GM18519 (cell line): ENCODE measurements around the gene MFGE8.

ENCODE experiments used
- ATAC-seq: cut with Tn5 transposase; IDR thresholded peaks from one replicate; pipeline ENCODE4 v1.9.1; 2021; ENCODE audit warnings: mild to moderate bottlenecking, moderate library complexity; ENCODE audit not compliant: unreplicated experiment, low FRiP score

The MFGE8 gene

DNA sequence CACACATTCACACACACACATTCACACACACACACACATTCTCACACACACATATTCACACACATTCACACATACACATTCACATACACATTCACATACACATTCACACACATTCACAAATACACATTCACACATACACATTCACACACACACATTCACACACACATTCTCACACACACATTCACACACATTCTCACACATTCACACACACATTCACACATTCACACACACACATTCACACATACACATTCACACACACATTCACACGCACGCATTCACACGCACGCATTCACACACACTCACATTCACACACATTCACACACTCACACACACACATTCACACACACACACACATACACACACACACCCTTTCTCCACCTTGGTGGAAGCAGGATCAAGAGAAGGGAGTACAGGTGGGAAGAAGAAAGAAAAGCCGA lies 12.2 kb downstream of the MFGE8 start:
- ATAC-seq, result no peak

DNA sequence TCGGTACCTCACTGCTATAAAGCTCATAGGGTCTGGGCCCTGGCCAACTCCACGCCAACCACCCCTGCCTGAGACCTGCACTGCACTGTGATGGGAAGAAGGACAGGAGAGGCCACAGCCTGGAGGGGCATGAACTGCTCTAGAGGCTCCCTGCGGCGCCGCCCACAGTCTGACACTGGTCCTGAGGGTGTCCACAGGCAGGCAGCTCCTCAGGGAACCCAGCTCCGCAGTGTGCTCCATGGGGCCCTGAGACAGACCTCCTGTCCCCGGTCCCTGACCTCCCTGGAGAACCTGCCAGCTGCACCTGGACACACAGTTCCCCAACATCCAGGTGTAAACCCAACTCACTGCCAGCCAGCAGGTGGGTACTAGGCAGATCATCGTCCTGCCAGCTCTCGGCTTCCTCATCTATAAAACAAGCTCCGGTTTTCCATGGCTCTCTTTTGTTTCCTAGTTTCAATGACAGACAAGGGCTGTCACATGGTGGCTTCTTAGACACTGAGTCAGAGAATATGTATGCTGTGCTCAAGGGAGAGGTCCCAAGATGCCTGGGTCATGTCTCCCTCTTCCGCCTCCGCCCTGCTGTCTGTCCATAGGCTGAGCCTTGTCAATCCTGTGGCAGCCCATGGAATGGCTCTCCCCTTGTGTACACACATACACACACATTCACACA lies 12.7 kb downstream of the MFGE8 start:
- ATAC-seq, result no peak

DNA sequence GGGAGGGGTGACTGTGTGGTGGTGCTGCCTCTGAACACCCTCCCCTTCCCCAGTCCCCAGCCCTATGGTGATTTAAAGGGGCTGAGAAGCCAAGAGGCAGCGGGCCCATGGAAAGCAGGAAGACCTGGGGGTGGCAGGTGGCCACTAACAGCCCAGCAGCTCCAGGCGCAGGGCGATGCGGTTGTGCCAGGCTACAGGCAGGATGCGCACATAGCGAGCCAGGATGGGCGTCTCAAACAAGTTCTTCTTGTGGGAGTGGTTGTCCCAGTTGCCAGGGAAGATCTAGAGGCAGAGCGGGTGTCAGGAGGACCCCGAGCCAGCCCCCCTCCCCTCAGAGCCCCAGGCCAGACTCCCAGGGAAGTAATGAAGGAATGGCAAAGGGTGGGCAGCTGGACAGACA lies 13.9 kb downstream of the MFGE8 start:
- no peak for ATAC-seq

DNA sequence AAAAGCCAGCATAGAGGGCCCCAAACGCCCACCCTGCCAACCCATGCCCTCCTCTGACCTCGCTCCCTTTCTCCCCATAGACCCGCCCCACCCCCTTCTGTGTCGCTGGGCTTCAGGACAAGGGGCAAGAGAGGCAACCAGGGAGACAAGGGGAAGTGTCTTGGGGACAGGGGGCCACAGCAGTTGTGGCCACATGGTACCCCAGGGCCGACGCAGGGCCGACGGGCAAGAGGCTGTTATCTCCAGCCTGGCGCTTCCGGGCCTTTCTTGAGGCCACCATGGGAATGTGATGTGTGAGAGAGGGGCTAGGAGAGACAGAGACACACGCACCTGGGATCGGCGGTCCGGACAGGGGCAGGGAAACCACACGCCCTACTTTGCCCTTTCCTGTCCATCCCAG lies 14.4 kb downstream of the MFGE8 start:
- ATAC-seq, result no peak

DNA sequence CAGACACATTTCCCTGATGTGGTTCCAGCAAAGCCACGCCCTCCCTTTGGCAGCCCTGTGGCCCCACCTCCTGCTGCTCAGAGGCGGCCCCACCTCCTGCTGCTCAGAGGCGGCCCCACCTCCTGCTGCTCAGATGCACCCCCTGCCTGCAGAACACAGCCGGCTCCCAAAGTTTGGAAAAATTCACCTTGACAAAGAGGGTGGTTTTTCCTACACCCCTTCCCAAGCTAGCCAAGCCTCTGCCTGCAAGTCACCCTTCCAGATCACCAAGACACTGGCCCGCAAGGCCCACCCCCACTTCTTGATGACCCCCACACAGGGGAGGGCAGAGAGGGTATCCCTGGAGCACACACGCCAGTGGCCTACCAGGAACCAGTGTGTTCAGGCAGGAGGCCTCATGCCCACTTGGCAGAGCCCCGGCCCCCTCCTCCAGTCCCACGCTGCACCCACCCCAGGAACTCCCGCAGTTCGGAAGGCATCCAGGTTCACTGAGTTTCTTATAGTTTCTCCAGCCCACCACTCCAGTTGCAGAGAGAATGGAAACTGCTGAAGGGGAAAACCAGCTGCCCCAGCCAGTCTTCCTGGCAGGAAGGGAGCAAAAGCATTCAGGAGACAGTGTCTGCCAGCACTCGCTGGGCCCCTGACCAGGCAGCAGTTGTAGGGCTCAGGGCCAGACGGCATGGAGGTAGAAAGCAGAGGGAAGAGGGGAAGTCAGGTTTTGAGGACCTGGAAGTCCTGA lies 15.6 kb downstream of the MFGE8 start:
- ATAC-seq, result no peak

DNA sequence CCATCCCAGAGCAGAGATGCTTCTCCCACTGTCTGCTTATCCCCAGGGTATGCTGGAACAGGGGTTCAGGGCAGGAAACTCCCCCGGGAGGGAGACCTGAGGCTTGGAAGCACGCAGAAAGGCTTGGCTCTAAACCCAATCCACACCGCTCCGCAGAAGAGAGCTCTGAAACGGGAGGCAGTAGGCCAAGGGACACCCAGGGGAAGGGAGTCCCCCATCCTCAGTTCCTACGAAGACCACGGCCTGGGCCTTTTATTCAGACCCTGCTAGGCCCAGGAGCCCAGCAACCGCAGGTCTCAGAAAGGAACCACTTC lies 16.1 kb downstream of the MFGE8 start:
- ATAC-seq, result no peak

DNA sequence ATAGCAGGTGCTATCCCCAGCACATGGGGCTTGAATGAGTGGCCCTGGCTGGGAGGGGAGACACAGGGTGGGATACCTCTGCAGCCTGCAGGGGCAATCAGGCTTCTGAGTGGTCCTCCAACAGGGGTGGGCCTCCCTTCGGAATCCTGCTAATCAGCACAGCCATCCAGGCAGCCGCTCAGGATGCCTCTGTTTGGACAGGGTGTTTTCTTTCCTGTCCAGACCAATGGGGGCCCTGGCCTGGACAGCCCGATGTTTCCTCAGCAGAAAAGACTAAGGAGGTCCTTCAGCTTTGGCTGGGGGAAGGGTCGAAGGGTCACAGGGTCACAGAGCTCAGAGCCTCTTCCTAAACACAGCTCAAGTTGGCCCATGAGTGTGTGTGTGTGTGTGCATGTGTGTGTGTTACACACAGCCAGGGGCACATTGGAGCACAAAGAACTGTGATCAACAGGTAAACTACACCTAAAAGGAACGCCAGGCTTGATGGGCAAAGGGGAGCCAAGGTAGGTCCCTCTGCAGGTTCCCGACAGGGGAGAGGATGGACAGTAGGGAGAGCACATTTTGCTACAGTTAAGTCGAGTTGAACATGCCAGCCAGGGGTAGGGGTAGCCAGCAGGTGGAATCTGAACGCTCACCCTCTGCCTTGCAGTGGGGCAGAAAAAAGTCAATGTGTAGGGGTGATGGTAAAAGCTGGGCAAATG lies 16.7 kb downstream of the MFGE8 start:
- no peak for ATAC-seq

DNA sequence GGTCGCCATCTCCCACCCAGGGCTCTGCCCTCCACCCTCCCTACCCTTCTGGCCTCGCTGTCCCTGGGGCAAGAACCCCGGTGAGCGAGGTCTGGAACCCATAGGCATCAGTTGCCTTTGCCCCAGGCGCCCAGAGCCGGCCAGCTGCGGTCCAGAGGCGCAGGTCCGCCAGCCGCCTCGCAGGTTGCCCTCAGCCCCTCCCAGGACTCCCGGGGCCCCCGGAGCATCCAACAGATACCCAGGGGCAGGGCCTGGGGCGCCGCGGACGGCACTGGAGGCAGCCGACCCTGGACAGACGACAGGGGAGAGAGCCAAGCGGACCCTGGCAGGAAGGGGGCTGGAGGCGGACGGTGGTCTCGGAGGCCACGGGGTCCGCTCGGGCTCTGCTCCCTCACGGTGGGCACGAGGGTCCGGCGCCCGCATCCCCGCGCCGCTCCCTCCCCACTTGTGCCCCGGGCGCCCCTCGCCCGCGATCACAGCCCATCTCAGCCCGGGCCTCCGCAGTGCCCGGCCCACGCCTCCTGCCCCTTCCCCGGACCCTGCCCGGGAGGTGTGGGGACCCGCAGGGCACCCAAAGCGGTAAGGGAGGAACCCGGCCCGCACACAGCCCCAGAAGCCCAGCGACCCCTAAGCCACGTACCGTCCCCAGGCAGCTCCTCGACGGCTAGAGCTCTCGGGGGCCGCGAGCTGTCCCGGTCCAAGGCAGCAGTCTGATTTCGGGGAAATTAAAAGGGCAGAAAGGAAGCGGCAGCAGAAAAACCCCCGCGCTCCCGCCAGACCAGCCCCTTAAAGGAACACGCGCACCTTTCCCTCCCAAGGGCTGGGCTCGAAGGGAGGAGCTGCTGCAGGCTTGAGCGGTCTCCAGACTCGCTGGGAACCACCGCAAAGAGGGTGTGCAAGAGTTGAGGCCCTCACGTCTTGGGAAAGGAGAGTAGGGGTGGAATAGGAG lies 18.1 kb downstream of the MFGE8 start, which contains the start of gene HAPLN3:
Gene HAPLN3 (minus strand): TSS at position 726 of the 949 bp plus-strand sequence. CDS start 8,246 bp downstream, outside the sequence.
- no peak for ATAC-seq

DNA sequence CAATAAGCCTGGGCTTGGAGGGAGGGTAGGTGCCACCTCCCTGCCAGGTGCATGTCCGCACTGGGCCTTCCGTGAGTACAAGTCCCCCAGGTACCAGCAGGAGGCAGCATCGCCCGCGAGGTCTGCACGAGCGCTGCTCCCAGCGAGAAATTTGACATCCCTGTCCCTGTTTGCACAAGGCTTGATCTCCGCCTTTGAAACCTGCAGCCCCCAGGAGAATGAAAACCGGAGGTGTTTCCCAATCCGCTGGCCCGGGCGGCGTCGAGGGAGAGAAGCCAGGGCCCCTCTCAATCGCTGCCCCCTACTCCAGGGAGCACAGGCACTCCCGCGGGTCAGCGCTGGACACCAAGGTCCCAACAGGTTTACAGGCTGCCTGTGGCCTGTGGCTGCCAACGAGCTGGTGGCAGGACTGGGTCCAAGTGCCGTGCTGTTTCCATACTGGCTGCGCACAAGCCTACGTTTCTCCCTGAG lies 18.8 kb downstream of the MFGE8 start:
- ATAC-seq, result no peak

DNA sequence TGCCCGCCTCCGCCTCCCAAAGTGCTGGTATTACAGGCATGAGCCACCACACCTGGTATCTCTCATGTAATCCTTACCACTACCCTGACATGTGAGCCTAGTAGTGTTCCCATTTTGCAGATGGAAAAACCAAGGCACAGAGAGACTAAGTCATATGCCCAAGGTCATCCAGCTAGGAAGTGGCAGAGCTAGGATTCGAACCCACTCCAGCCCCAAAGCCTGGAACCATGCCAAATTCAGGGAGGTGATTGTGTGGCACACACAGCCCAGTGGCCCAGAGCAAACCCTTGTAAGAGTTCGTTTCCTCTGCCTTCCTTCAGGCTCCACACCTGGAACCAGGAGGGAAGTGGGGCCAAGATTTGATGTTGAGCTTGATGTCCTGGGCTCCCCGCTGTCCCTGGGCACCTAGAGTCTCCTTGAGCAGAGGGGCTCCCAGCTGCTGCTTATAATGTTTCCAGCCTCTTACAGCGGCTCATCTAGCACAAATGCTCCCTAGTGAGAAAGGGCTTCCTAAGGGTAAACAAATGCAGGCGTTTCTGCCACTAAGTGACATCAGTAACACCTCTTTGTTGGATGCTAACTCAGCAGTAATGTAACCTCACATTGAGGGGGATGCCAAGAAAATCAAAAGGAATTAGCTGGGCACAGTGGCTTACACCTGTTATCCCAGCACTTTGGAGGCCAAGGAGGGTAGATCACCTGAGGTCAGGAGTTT lies 21.5 kb downstream of the MFGE8 start:
- no peak for ATAC-seq

DNA sequence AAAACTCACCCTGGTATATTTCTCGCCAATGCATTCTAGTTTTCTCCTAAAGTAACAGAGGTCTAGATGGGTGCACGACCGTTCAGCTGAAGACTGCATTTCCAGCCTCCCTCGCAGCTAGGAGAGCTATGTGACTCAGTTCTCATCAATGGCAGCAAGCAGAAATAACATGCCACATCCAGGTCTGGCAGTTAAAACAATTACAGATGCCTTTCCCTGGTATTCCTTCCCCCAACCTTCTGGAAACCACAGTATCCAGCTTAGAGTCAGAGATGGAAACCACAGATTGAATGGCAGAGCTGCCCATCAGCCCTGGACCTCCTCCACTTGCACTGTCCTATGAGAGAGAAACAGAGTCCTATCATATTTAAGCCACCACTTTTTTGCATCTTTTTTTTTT lies 22.7 kb downstream of the MFGE8 start:
- no peak for ATAC-seq

DNA sequence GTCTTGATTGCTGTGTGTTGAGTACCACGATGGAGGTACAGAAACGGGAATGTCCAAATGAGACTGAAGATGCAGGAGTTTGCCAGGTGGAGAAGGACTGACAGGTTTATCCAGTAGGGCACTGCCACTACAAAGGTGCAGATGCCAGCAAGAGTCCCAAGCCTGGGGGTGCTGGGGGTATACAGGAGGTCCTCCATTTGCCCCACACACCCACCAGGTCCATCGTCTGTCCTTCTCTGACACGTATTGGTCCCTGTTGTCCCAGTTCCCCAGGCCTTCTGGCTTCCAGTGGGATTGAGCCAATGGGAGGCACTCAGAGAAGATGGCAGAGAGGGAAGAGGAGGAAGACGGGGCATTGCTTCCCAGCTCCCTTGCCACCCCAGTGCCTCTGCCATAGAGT lies 24.5 kb downstream of the MFGE8 start:
- ATAC-seq, result no peak

DNA sequence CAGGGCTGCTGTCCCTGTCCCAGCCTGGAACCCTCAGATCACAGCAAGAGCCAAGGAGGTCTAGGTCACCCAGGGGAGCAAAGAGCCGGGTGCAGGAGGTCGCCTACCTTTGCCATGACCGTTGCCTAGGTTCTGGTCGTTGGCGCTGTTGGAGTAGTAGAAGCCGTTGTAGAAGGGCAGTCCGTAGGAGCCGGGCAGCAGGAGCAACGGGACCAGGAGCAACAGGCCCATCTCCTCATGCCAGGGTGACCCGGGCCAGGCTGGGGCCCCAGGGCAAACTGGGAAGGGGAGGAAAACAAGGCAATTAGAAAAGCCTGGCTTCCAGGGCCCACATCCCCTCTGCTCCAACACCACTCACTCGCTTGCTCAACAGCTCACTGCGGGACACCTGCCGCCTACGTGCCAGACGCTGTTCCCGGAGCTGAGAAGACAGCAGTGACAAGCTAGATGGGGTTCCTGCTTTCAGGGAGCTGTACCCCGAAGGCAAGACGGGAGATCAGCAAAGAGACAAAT lies 26.1 kb downstream of the MFGE8 start:
- ATAC-seq, result no peak

DNA sequence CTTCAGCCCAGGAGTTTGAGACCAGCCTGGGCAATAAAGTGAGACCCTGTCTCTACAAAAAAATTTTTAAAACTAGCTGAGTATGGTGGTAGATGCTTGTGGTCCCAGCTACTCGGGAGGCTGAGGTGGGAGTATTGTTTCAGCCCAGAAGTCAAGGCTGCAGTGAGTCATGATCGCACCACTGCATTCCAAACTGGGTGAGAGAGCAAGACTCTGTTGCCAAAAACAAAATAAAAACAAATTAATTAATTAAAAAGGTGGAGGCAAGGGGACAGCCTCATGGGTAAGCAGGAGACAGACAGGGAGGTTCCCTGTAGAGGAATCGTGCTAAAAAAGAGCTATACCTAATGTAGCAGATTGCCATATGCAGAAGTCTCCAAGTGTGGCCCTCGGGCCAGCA lies 30.4 kb downstream of the MFGE8 start:
- ATAC-seq, result no peak

DNA sequence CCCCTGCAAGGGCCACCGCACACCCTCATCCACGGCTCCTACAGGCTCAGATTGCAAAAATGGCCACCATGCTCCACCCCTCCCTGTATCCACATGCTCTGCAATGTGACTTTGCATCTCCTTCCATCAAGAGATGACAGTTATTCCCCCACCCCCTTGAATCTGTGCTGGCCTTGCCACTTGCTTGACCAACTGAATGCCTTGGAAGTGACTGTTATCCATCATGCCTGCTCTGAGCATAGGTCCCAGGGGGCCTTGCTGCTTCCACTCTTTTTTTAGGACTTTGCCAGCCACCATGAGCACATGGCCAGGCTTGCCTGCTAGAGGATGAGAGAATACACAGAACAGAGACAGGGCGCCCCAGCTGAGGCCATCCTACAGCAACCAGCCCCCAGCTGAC lies 31.4 kb downstream of the MFGE8 start:
- no peak for ATAC-seq

DNA sequence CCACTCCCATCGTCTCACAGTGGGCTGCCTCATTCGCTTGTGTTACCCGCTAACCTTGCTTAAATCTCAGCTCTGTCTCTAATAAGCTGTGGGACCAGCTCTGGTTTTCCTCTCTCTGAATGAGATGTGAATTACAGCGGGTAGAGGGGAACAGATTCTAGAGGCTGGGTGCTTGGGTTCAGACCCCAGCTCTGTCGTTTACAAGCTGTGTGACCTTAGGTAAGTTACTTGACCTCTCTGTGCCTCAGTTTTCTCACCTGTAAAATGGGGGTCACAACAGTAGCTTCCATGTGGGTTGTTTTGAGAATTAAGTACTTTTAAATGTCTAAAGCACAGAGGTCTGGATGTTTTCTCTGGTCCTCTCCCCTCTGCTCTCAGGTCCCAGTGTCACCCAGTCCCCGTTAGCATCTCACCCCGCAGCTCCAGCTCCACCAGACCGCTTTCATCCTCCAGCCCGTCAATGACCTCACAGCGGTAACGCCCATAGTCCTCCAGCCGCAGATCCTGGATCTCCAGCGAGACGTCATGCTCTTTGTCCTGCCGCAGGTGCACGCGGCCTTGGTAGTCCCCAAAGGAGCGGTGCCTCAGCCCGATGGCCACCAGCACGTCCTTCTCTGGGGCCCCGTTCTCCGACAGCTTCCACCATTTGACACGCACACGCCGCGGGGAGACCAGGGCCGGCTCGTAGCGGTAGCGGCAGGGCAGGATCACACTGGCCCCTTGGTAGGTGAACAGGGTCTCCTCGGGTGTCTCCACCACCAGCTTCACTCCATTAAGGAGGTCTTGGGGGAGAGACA lies 32.0 kb downstream of the MFGE8 start:
- ATAC-seq, result no peak

DNA sequence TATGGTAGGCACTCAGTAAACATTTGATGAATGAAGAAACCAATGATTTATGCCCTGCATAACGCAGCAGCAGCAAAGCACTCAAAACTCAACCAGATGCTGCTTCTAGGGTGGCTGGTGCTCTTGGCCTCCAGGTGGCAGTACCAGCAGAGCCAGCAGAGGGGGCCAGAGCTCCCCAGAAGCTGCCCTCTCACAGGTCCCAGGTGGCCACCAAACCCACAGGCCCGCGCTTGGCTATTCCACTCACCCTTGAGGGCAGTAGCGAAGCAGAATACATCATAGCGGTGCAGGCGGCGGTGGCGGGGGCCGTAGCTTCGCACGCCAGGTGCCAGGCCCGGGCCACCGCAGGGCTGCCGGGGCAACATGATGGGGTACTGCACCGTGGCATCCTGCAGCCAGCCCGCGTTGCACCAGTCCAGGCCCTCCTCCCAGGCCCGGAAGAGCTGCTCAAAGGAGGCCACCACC lies 34.4 kb downstream of the MFGE8 start:
- ATAC-seq, result peak; percentile 53

DNA sequence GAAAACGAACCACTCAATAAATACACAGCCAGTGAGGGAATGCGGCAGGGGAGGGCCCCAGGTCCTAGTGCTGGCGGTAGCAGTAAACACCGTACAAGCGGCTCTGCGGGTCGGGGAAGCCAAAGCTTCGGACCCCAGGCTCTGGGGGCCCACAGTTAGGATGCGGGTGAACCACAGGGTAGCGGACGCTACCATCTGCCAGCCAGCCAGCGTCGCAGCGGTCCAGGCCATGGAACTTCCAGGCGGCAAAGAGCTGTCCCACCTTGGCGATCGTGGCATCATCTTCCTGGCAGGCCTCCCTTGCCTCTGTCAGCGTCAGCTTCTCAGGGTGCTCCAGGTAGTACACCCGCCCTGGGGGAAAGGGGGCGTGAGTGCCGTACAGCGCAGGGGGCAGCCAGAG lies 35.3 kb downstream of the MFGE8 start:
- no peak for ATAC-seq

DNA sequence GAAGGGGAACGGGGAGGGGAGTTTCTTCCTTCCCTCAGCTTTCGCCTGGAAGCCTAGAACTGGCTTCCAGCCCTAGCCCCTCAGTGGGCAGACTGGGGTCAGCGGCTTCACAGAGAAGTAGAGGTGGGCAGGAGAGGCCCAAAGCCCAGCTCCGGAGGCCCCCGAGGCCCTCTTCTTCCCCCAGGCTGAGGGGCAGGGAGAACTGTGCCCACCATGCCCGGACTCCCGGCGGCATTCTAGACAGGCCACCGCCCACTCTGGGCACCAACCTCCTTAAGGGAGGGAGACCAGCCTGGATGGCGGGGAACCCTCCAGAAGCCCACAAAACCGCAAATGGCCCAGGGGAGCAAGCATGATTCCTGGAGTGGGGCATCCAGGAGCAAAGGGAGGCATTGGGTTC lies 35.8 kb downstream of the MFGE8 start:
- no peak for ATAC-seq
